CD4-positive, alpha-beta T cell treated with Interleukin-10 for 1 hour (primary cell): ENCODE measurements around the gene CLCNKB.

ENCODE experiments used
- DNase-seq: peaks from one replicate; pipeline ENCODE4 v3.0.0-alpha.2; 2020

CLCNKB gene

DNA sequence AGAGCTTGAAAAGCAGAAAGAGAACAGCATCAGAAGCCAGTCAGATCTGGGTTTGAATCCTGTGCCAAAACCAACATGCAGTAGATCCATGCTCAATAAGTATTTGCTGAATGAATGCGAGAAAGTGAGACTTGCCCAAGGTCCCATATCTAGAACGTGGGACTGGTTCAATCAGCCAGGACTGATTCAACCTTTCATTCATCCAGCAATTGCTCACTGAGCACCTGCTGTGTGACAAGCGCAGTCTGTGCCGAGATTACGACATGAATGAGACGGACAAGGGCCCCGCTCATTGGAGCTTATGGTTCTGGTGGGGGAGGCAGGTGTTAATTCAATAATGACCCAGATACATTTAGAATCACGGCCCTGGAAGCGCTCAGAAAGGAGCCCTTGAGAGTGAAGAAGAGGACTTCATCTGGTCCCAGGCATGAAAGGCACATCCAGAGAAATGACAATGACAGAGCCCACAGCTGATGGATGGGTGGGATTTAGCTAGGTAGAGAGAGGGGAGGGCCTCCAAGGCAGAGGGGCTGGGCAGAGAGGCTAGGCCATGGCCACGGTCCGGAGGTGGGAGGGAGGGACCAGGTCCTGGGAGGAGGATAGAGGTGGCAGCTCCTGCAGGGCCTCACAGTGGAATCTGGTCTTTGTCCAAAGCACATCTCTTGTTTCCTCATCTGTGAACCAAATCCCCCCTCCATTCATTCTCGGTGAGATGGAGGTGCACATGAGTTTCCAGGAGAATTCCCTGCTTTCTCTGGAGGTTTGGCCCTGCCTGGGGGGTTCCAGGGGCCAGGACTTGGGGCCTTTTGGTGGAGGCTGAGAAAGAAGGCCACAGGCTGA is 34.0 kb downstream of the CLCNKB start:
- DNase-seq: no peak

DNA sequence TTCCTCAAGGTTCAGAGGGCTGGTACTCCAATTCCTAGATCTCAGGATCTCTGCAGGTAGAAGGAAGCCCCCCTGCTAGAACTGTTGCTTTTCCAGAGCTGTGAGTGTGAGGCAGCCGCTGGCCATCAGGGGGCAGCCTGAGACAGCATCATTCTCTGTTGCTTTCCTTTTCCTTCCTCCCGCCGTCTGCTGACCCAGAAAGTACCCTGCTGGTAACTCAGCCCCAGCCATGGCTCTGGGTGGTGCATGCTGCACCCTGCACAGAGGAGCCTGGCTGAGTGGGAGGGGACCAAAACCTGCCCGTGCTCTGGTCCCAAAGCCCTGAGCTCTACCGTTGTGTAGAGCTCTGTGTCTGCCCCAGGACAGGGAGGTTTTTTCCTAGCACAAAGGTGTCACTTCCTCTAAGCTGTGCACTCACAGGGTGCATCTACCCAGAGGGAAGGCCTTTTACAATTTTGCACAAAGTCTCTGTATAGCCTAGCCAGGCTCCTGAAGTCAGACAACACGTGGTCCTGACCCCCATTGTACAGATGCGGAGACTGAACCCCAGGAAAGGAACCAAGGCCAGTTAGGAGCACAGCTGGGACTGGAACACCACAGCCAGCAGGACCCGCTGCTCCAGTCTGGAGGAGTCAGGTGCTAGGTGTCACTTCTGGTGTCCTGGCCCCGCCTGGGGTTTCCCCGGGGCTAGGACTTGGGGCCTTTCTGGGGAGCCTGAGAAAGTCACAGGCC is 35.5 kb downstream of the CLCNKB start:
- peak; percentile 81 for DNase-seq

DNA sequence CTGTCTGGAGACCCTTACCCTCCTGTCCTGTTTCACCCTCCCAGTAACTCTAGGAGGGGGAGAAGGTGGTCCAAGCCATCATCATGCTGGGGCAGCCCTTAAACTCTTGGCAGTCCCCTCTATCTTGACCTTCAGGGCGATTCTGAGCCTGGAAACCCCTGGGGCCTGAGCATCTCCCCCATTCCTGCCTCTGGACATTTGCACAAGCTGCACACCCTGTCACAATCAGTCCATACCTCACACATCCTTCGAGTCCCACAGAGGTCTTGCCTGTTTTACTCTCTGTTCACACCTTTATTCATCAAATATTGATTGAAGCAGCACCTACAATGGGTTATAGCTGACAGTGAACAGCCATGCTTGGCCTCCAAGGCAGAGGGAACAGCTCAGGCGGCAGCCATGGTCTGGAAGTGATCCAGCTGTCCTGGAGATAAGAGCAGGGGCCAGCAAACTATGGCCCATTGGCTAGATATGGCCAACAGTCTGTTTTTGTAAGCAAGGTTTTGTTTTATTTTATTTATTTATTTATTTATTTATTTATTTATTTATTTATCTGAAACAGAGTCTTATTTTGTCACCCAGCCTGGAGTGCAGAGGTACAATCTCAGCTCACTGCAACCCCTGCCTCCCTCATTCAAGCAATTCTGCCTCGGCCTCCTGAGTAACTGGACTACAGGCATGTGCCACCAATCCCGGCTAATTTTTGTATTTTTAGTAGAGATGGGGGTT is 37.0 kb downstream of the CLCNKB start:
- no peak for DNase-seq

- no peak for DNase-seq
These were observed 38.1 kb downstream of the CLCNKB start for GRCh38 chr1:16081636-16082035.

GRCh38 chr1:16082283-16083038 is 38.9 kb downstream of the CLCNKB start:
- DNase-seq: peak; percentile 65

- no peak for DNase-seq
These were observed 39.9 kb downstream of the CLCNKB start for GRCh38 chr1:16083486-16083885.

DNA sequence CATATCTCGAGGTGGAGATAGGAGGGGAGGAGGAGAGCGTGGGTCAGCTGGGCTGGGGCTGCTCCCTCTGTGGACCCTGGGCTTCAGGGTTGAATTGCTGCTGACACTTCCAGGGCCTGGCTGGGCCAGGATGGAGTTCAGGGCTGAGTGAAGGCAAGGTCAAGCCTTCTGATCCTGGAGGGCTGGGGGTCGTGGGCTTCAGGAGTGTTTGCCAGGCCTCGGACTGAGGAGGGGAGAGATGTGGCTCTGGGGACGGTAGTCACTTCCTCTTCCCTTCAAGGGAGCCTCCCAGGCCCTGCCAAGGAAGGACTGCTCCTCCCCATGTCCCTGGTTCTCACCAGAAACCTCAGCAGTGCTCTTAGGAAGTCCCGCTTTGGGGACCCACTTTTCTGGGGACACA is 41.9 kb downstream of the CLCNKB start:
- no peak for DNase-seq

DNA sequence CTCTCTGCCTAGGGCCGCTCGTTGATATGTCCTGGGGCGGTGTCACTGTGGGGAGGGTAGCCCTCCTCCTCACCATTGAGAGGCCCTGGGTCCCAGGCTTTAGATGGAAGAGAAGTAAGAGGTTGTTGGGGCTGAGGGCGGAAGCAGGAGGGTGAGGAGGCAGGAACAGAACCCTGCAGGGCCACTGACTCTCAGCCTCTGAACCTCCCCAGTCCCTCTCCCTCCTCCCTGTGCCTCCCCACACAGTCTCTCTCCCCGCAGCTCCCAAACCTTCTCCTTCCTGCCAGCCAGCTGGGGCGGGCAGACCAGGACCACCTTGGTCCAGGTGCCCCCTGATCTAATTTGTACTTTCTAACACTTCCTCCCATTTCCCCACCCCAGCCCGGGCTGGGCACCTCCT is 44.2 kb downstream of the CLCNKB start:
- DNase-seq: no peak

DNA sequence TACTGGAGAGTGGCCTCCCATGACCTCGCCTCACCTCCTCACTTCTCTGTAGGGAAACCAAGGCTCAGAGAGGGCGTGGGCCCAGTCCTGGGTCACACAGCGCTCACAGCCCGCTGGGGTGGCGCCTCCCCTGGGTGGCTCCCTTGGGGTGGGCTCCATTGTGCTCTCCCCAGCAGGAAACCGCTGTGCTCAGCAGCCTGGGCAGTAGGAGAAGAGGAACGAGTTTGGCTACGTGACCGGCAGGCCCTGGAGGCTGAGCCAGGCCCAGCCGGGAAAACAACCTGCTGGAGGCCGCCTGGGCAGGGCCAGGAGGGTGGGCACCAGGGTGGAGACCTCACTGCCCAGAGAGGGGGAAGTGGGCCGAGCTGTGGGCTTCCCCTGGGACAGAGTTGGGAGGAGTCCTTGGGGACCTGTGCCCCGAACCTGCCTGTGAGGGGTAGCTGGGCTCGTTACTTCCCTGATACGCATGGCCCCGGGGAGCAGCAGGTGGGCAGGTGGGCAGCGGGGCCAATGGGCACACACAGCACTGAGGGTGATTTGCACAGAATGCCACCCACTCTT is 44.8 kb downstream of the CLCNKB start:
- no peak for DNase-seq

DNA sequence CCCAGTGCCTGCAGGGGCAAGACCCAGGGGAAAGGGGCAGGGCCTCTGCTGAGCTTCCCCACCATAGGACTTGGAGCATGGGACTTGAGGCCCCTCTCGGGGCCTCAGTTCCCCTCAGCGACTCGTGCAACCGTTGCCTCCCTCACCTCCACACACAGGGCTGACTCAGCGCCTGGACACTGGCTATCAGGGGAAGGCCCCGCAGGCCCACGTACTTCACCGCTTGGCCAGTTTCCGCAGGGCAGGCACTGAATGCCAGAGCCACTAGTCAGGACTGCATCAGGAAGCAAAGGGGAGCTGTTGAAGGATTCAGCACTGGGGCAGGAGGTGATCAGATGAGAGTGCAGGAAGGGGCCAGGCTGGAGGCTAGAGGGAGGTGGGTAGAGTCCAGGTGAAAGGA is 45.4 kb downstream of the CLCNKB start:
- no peak for DNase-seq

DNA sequence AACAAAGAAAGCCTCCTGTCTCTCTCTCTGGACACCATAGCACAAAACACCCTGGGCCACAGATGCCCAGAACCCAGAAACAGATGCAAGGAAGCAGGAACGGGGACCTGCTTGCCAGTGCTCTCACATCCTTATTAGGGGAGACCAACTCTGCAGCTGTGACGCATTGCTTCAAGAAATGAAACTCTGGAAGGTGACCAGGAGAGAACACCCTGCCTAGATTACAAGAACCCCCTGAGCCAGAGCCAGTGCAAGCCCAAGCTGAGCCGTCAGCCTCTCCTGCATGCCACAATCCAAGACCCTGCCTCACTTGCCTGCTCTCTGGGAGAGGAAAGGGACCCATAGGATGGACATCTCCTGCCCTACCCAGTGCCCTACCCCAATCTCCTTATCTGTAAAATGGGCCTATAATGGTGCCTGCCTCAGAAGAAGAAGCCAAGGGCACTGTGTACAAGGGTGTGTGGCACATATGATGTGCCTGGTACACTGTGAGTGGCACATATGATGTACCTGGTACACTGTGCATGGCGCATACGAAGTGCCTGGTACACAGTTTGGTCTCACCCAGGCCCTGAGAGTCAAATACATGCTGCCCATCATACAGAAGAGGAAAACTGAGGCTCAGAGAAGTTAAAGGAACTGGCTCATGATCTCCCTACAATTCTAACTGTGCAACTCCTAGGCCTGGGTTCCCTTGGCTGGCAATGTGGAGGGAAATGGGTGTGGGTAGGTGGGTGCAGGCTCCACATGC is 46.7 kb downstream of the CLCNKB start:
- DNase-seq: no peak

- DNase-seq: no peak
These were observed 47.7 kb downstream of the CLCNKB start for GRCh38 chr1:16091296-16091695.

DNA sequence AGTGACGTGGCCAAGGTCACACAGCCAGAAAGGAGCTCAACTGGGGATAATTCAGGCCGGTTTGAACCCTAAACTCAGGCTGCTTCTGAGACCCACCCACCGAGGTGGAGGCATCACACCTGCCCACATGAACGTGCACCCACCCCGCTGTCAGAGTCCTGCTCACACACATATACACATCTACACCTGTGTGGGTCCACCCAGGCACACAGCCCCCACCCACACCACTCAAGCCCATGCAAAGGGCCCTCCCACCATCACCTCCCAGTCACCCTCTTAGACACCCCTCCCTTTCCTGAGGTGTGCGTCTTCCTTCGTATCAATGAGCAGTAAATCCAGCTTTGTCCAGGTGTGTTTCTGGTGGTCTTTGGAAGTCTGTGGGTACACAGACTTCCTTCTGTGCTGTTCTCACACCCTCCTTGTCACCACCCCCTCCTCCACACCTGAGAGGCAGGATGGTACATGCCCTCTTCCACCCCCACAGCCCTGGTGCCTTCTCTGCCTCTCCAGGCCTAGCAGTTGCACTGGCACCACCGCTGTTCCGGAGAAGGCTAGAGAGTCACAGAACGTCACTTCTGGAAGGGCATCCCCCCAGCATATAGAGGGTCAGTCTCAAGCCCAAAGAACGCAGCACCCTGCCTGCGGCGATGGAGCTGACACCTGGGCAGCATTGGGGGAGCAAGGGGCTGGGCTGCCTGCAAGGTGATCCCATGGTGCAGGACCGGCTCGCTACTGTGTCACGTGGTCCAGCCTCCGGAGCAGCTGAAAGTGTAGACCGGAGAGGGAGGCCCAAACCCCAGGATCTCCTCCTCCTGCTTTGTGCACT is 48.7 kb downstream of the CLCNKB start:
- no peak for DNase-seq

DNA sequence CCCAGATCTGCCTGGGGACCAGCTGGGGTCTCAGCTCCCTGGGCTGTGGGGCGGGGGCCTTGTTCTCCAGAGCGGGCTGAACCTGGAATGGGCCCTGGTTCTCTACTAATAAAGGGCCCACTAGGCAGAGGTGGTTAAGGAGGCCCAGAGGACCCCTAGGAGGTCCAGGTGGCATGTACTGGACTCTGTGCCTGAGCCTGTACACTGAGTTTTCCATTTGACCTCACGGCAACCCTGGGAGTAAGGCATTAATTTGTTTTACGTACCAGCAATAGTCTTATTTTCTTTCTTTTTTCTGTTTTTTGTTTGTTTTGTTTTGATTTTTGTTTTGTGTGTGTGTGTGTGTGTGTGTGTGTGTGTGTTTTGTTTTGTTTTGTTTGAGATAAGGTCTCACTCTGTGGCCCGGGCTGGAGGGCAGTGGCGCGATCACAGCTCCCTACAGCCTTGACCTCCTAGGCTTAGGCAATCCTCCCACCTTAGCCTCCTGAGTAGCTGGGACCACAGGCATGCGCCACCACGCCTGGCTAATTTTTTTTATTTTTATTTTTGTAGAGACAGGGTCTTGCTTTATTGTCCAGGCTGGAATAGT is 49.4 kb downstream of the CLCNKB start:
- no peak for DNase-seq

DNA sequence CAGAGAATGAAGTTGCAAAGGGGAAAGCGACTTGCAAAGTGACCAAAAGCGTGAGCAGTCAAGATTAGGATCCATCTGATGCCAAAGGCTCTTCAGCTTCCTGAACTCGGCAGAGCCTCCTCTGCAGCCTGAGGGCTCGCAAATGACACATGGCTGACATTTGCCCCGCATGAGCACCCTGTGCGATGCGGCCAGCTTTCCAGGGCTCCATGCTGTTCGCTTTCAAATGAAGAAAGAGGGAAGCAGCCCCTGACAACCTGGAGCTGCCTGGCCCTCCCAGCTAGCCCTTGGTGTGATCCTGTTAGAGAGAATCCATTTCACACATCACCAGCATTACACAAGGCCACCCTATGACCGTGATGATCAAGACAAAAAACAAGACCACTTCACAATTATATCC is 50.0 kb downstream of the CLCNKB start:
- DNase-seq: no peak

GRCh38 chr1:16094453-16095158 is 51.0 kb downstream of the CLCNKB start:
- DNase-seq: no peak

- no peak for DNase-seq
These were observed 51.9 kb downstream of the CLCNKB start for GRCh38 chr1:16095447-16095846.

GRCh38 chr1:16099412-16099811 is 55.8 kb downstream of the CLCNKB start:
- DNase-seq: no peak

DNA sequence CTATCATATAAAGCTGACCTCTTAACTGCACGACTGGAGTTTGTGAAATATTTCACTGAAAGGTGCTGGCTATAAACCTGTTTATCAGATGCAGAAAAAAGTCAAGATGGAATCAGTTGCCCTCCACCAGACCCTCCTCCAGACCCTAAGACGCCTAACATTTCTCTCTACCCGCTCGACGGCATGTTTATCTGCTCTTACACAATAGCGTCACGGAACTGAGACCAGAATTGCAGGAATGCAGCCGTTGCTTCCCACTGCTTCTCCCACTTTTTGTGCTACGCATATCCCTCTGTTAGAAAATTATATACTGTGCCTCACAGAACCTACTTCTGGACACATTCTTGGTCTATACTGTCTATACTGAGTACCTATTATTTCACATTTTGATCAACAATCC is 58.0 kb downstream of the CLCNKB start:
- DNase-seq: no peak
